GM23338 (cell line): ENCODE measurements around the gene FOXP1. TPM values are rescaled to one million over a fixed set of nuclear protein-coding genes. Genes with fewer than 3 reads are reported as not detected.

Experiments used
- ATAC-seq: fragments of 200-7000 bp; cut with Tn5 transposase; 3 replicates; pipeline ENCODE4 v1.9.1; 2020
- DNase-seq: peaks from one replicate; pipeline ENCODE4 v3.0.0-alpha.2; 2015; ENCODE audit warnings: low spot score
- H2AFZ ChIP-seq: fragments of 200-600 bp; sonication (generic); 2 replicates; pipeline ENCODE4 v1.8.0; 2016; ENCODE audit warnings: antibody characterized with exemption, mild to moderate bottlenecking, moderate library complexity
- H3F3A ChIP-seq: fragments of 200-600 bp; sonication (generic); replicated peaks from 2 replicates; pipeline ENCODE4 v1.8.0; 2017; ENCODE audit warnings: antibody characterized with exemption, mixed run types, low read depth
- H3K27ac ChIP-seq: fragments of 200-600 bp; sonication (generic); 2 replicates; pipeline ENCODE4 v1.6.1; 2016; ENCODE audit warnings: low read depth
- H3K27me3 ChIP-seq: fragments of 200-600 bp; sonication (generic); 2 replicates; pipeline ENCODE4 v1.8.0; 2016; ENCODE audit warnings: mild to moderate bottlenecking, mixed run types, moderate library complexity; ENCODE audit not compliant: insufficient read depth
- H3K36me3 ChIP-seq: fragments of 200-600 bp; sonication (generic); 2 replicates; pipeline ENCODE4 v1.8.0; 2016; ENCODE audit warnings: mild to moderate bottlenecking; ENCODE audit not compliant: insufficient read depth
- H3K4me1 ChIP-seq: fragments of 200-600 bp; sonication (generic); 2 replicates; pipeline ENCODE4 v1.8.0; 2016; ENCODE audit warnings: mild to moderate bottlenecking, moderate library complexity; ENCODE audit not compliant: insufficient read depth
- H3K4me2 ChIP-seq: fragments of 200-600 bp; sonication (generic); 2 replicates; pipeline ENCODE4 v1.7.1; 2017; ENCODE audit warnings: mixed run types
- H3K4me3 ChIP-seq: fragments of 200-600 bp; sonication (generic); 2 replicates; pipeline ENCODE4 v1.6.1; 2016; ENCODE audit warnings: mixed run types
- H3K79me2 ChIP-seq: fragments of 200-600 bp; sonication (generic); replicated peaks from 2 replicates; pipeline ENCODE4 v1.8.0; 2017; ENCODE audit warnings: mild to moderate bottlenecking; ENCODE audit not compliant: insufficient read depth
- H3K9me2 ChIP-seq: fragments of 200-600 bp; sonication (generic); 2 replicates; pipeline ENCODE4 v1.8.0; 2017; ENCODE audit not compliant: insufficient read depth
- H4K20me1 ChIP-seq: fragments of 200-600 bp; sonication (generic); replicated peaks from 2 replicates; pipeline ENCODE4 v1.8.0; 2017; ENCODE audit warnings: mild to moderate bottlenecking; ENCODE audit not compliant: insufficient read depth
- H3K27ac Mint-ChIP-seq: 2 replicates; pipeline ENCODE4 v1.8.0; 2020; ENCODE audit warnings: inconsistent platforms, mild to moderate bottlenecking, moderate library complexity, mixed read lengths
- H3K27me3 Mint-ChIP-seq: 3 replicates; pipeline ENCODE4 v1.8.0; 2022; ENCODE audit warnings: low read depth, mild to moderate bottlenecking, moderate library complexity, mixed read lengths, inconsistent platforms; ENCODE audit not compliant: insufficient read depth, poor library complexity
- H3K36me3 Mint-ChIP-seq: 3 replicates; pipeline ENCODE4 v1.8.0; 2021; ENCODE audit warnings: low read depth, mild to moderate bottlenecking, inconsistent platforms, moderate library complexity, mixed read lengths
- H3K4me1 Mint-ChIP-seq: 3 replicates; pipeline ENCODE4 v1.8.0; 2020; ENCODE audit warnings: mild to moderate bottlenecking, inconsistent platforms, mixed read lengths
- H3K4me3 Mint-ChIP-seq: 3 replicates; pipeline ENCODE4 v1.8.0; 2021; ENCODE audit warnings: moderate library complexity, mild to moderate bottlenecking, inconsistent platforms, mixed read lengths
- H3K9me3 Mint-ChIP-seq: 3 replicates; pipeline ENCODE4 v1.8.0; 2020; ENCODE audit warnings: moderate library complexity, mild to moderate bottlenecking, inconsistent platforms, mixed read lengths
- ETS1 ChIP-seq: IDR thresholded peaks from 2 replicates; pipeline ENCODE4 v1.6.1; 2016; ENCODE audit warnings: antibody characterized with exemption
- JUNB ChIP-seq: IDR thresholded peaks from one replicate; pipeline ENCODE4 v1.6.1; 2016; ENCODE audit warnings: antibody characterized with exemption; ENCODE audit not compliant: unreplicated experiment
- STAT1 ChIP-seq: IDR thresholded peaks from one replicate; pipeline ENCODE4 v1.6.1; 2016; ENCODE audit warnings: antibody characterized with exemption; ENCODE audit not compliant: unreplicated experiment
- ZNF462 ChIP-seq: fragments of 250-450 bp; sonication (Bioruptor Pico); IDR thresholded peaks from 2 replicates; pipeline ENCODE4 v1.5.0; 2020; ENCODE audit warnings: mild to moderate bottlenecking, moderate library complexity
- polyA plus RNA-seq: library from polyadenylated mRNA; unstranded; fragments of >200 nt; fragmentation: Nextera tagmentation; extraction: Ambion mirVana; gene quantifications from 2 replicates; pipeline ENCODE4 v1.2.1, GENCODE V29; 2016
- total RNA-seq: library from RNA; depleted of rRNA; stranded (reverse); fragments of >200 nt; shearing (Covaris generic); gene quantifications from 2 replicates; pipeline ENCODE4 v1.2.3, GENCODE V29; 2014

Gene FOXP1
- total and polyA plus RNA-seq, 2 experiments from 2014 or later, result 32.9 to 35.5 TPM

DNA sequence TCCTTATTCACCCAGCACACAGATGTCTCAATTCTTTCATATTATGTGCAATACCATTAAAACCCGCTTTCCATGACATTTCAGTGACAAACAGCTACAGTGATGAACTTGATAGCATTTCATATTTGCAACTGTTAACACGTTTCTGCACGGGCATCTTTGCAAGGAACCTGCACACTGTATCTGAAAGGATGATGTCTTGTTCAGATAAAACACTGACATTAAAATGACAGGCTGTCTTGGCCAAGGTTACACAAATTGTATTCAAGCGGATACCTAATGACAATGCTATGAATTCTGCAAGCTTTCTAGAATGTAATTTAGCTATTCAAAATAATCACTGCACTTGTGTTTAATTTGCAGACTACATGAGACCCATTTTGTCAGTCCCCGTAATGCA, 529.2 kb downstream of the FOXP1 start (continued):
- no peak for TF ChIP-seq ETS1
- no peak for TF ChIP-seq JUNB

GRCh38 chr3:71053495-71053894, 530.0 kb downstream of the FOXP1 start:
- H3K4me3 Mint-ChIP-seq, result no peak overlapping the region
- no peak overlapping the region for H3K4me3 ChIP-seq
- no peak overlapping the region for H3K27ac Mint-ChIP-seq

More at GRCh38 chr3:71053495-71053894, 530.0 kb downstream of the FOXP1 start:
- Histone ChIP-seq H4K20me1 (no peaks in the 10 kb centered on the region), H3K27ac (no peak overlapping the region), H3K36me3 (no peaks in the 10 kb centered on the region), H3K79me2 (peaks cover 41% of the 10 kb centered on the region), H2AFZ (no peak overlapping the region), H3K9me2 (no peaks in the 10 kb centered on the region), H3K4me2 (0 out of 2 replicates have a peak overlapping the region, but pooled peaks have one; percentile 11), H3F3A (peaks cover 11% of the 10 kb centered on the region), H3K27me3 (no peaks in the 10 kb centered on the region), H3K4me1 (peaks cover 99% of the 10 kb centered on the region)
- Mint-ChIP-seq H3K36me3 (no peaks in the 10 kb centered on the region; the same call in 2 of the 3 replicates), H3K9me3 (no peaks in the 10 kb centered on the region), H3K4me1 (peaks cover 98% of the 10 kb centered on the region), H3K27me3 (peaks cover 12% of the 10 kb centered on the region)
- no peak for ATAC-seq
- DNase-seq, result no peak
- TF ChIP-seq STAT1, result no peak
- no peak for TF ChIP-seq ZNF462 (CRISPR knock-in tag)
